ENCODE results near the gene EFNB1. TPM values are rescaled to one million over a fixed set of nuclear protein-coding genes. Genes with fewer than 3 reads are reported as not detected.
"Not testable (repeated sequence)": the region's sequence is repeated elsewhere in the genome, so short reads cannot be mapped to it uniquely, and the experiment has no call there.

The EFNB1 gene
- total RNA-seq, 2 experiments from 2014 or later: 2.9 to 3.1 TPM

DNA sequence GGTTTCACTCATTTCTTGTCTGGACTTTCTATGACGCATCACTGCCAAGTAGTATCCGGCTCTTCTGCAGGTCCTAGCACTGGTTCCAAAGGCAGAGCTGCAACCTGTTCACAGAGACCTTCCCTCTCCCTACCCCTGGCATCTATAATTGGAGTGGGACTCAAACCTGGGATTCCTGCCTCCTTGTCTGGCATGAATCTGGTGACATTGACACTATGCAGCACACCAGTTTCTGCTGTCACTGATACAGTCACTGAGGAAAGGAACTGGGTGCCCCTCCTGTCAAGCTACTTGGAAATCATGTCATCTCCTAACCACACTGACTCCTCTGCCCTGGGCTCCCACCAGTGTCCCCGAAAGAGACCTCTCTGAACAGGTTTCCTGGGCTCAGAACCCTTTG is 33.1 kb upstream of the EFNB1 start:
- Histone ChIP-seq H3K27ac (ENCODE audit: low read depth in 1 of 2, low read length in 2 of 2) (no peak overlapping the region), H3K4me3 (ENCODE audit: low read length) (no peak overlapping the region), H3K36me3 (ENCODE audit: insufficient read depth, low read length) (no peaks in the 10 kb centered on the region), H3K9me3 (ENCODE audit: control insufficient read depth in 1 of 2, insufficient read depth in 1 of 2, low read length in 2 of 2) (peaks cover 0 to 6% of the 10 kb centered on the region in 2 experiments), H3K27me3 (ENCODE audit: control insufficient read depth in 1 of 2, insufficient read depth in 2 of 2, low read length in 2 of 2) (no peaks in the 10 kb centered on the region), H3K4me1 (ENCODE audit: insufficient read depth, low read length) (no peaks in the 10 kb centered on the region)
- DNase-seq (no peak), ATAC-seq (ENCODE audit: poor library complexity) (no peak)
- Mint-ChIP-seq H3K27ac (no peak overlapping the region), H3K27me3 (peaks cover 4% of the 10 kb centered on the region), H3K36me3 (ENCODE audit: low read depth) (no peaks in the 10 kb centered on the region), H3K9me3 (no peaks in the 10 kb centered on the region), H3K4me3 (no peak overlapping the region), H3K4me1 (ENCODE audit: low read depth) (no peaks in the 10 kb centered on the region)
- POLR2A ChIA-PET: no interaction called here
- intact Hi-C loops (cut with DNase I, micrococcal nuclease): no loop called here
- CTCF ChIA-PET: no interaction called here
- TF ChIP-seq, protein P1, sequence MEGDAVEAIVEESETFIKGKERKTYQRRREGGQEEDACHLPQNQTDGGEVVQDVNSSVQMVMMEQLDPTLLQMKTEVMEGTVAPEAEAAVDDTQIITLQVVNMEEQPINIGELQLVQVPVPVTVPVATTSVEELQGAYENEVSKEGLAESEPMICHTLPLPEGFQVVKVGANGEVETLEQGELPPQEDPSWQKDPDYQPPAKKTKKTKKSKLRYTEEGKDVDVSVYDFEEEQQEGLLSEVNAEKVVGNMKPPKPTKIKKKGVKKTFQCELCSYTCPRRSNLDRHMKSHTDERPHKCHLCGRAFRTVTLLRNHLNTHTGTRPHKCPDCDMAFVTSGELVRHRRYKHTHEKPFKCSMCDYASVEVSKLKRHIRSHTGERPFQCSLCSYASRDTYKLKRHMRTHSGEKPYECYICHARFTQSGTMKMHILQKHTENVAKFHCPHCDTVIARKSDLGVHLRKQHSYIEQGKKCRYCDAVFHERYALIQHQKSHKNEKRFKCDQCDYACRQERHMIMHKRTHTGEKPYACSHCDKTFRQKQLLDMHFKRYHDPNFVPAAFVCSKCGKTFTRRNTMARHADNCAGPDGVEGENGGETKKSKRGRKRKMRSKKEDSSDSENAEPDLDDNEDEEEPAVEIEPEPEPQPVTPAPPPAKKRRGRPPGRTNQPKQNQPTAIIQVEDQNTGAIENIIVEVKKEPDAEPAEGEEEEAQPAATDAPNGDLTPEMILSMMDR (IDR thresholded peaks at IDR 0.05): no peak

DNA sequence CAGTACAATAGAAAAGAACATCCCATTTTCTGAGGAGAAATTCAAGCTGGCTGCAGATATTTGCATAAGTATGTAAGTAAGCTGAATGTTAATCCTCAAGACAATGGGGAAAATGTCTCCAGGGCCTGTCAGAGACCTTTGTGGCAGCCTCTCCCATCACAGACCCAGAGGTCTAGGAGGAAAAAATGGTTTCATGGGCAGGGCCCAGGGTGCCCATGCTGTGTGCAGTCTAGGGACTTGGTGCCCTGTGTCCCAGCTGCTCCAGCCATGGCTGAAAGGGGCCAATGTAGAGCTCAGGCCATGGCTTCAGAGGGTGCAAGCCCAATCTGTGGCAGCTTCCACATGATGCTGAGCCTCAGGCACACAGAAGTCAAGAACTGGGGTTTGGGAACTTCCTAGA is 30.4 kb upstream of the EFNB1 start:
- H3K27me3 ChIP-seq (ENCODE audit: control insufficient read depth in 1 of 2, insufficient read depth in 2 of 2, low read length in 2 of 2); H3K9me3 ChIP-seq (ENCODE audit: control insufficient read depth in 1 of 2, insufficient read depth in 1 of 2, low read length in 2 of 2); H3K4me1 Mint-ChIP-seq (ENCODE audit: low read depth); H3K36me3 Mint-ChIP-seq (ENCODE audit: low read depth); H3K4me3 Mint-ChIP-seq; DNase-seq; H3K4me3 ChIP-seq (ENCODE audit: low read length); CTCF ChIA-PET; ATAC-seq (ENCODE audit: poor library complexity); H3K27ac Mint-ChIP-seq; H3K9me3 Mint-ChIP-seq; POLR2A ChIA-PET; H3K27ac ChIP-seq (ENCODE audit: low read depth in 1 of 2, low read length in 2 of 2); H3K36me3 ChIP-seq (ENCODE audit: insufficient read depth, low read length); H3K4me1 ChIP-seq (ENCODE audit: insufficient read depth, low read length); H3K27me3 Mint-ChIP-seq; intact Hi-C loops (cut with DNase I, micrococcal nuclease): not testable (repeated sequence)

DNA sequence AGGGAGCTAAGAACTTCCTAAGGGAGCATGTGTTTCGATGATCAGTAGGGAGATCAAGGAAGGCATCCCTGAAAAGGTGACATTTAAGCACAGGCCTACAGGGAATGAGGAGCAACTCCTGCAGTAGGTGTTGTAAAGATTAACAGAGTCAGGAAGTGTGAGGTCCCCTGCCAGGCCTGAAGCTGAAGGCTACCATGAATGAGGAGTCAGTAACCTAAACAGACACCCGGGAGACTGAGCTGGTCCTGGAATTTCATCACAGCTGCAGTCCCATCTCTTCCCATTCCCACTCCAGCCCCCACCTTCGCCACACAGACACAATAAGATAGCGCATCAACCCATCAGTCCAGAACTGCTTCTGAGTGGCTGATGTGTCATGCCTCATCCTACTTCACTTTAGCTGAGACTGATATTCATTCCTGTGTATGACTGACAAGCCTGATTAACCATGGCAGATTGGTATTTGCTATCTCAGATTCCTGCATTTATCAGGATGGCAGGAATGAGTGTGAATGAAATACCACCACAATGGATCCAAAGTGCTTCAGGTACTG is 27.0 kb upstream of the EFNB1 start:
- Histone ChIP-seq H3K36me3 (ENCODE audit: insufficient read depth, low read length) (no peaks in the 10 kb centered on the region), H3K4me3 (ENCODE audit: low read length) (no peak overlapping the region), H3K27ac (ENCODE audit: low read depth in 1 of 2, low read length in 2 of 2) (no peak overlapping the region), H3K4me1 (ENCODE audit: insufficient read depth, low read length) (no peaks in the 10 kb centered on the region), H3K9me3 (ENCODE audit: control insufficient read depth in 1 of 2, insufficient read depth in 1 of 2, low read length in 2 of 2) (peaks cover 0 to 6% of the 10 kb centered on the region in 2 experiments), H3K27me3 (ENCODE audit: control insufficient read depth in 1 of 2, insufficient read depth in 2 of 2, low read length in 2 of 2) (no peaks in the 10 kb centered on the region)
- Mint-ChIP-seq H3K4me1 (ENCODE audit: low read depth) (no peaks in the 10 kb centered on the region), H3K27me3 (peaks cover 11% of the 10 kb centered on the region), H3K9me3 (no peaks in the 10 kb centered on the region), H3K4me3 (no peak overlapping the region), H3K27ac (no peak overlapping the region), H3K36me3 (ENCODE audit: low read depth) (no peaks in the 10 kb centered on the region)
- intact Hi-C loops (cut with DNase I, micrococcal nuclease): no loop called here
- DNase-seq (no peak), ATAC-seq (ENCODE audit: poor library complexity) (no peak)
- TF ChIP-seq, protein P1 (IDR thresholded peaks at IDR 0.05): no peak
- CTCF ChIA-PET: no interaction called here
- POLR2A ChIA-PET: no interaction called here

DNA sequence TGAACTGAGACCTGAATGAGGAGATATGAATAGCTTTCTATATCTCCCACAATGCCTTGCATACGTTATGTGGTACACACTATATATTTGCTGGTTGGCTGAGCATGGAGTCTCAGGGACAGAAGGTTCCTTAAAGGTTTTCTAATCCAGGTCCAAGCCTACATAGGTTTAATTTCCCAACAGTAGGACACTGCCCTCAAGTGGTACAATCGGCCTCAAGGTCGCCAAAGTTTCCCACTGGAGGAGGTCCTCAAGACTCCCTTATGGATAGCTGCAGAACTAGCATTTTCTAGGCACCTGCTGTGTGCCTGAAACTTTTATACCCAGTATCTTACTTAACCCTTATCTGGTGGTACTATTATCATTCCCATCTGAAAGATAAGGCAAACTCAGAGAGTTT is 21.0 kb upstream of the EFNB1 start:
- no peak overlapping the region for H3K27ac ChIP-seq (ENCODE audit: low read depth in 1 of 2, low read length in 2 of 2)
- H3K4me1 ChIP-seq (ENCODE audit: insufficient read depth, low read length): no peaks in the 10 kb centered on the region
- ChIA-PET POLR2A (interaction anchor here (1.3 kb wide), 1 partner anchor 75 kb away, joined by 3 read pairs; no protein-coding TSS in a partner anchor), CTCF (interaction anchor here (1.4 kb wide), 1 partner anchor 16 kb away, joined by 3 read pairs; no protein-coding TSS in a partner anchor)
- no peak overlapping the region for H3K4me3 ChIP-seq (ENCODE audit: low read length)
- H3K36me3 Mint-ChIP-seq (ENCODE audit: low read depth): no peaks in the 10 kb centered on the region
- no peaks in the 10 kb centered on the region for H3K36me3 ChIP-seq (ENCODE audit: insufficient read depth, low read length)
- no peak overlapping the region for H3K27ac Mint-ChIP-seq
- H3K9me3 ChIP-seq (ENCODE audit: control insufficient read depth in 1 of 2, insufficient read depth in 1 of 2, low read length in 2 of 2): no peaks in the 10 kb centered on the region
- peaks cover 11% of the 10 kb centered on the region for H3K27me3 Mint-ChIP-seq
- no peaks in the 10 kb centered on the region for H3K9me3 Mint-ChIP-seq
- no peak overlapping the region for H3K4me3 Mint-ChIP-seq
- H3K27me3 ChIP-seq (ENCODE audit: control insufficient read depth in 1 of 2, insufficient read depth in 2 of 2, low read length in 2 of 2): no peaks in the 10 kb centered on the region
- H3K4me1 Mint-ChIP-seq (ENCODE audit: low read depth): no peaks in the 10 kb centered on the region
- ATAC-seq (ENCODE audit: poor library complexity) (no peak), DNase-seq (no peak)
- TF ChIP-seq, protein P1 (IDR thresholded peaks at IDR 0.05): no peak
- intact Hi-C loops (cut with DNase I, micrococcal nuclease): no loop called here

Measured in CD4-positive, alpha-beta T cell (primary cell).